MM.1S (cell line): ENCODE data around the gene SSC5D.

Experiments used
- CTCF ChIP-seq: fragments of 300-600 bp; sonication (generic); IDR thresholded peaks from 2 replicates; pipeline ENCODE4 v1.5.1; 2016; ENCODE audit warnings: antibody characterized with exemption, low read length, mixed read lengths
- EZH2 ChIP-seq: fragments of 300-600 bp; sonication (generic); optimal IDR thresholded peaks from 2 replicates; pipeline ENCODE3; 2017; ENCODE audit warnings: low read depth, mild to moderate bottlenecking, antibody characterized with exemption, low read length, mixed read lengths
- EZH2phosphoT487 ChIP-seq: fragments of 300-600 bp; sonication (generic); IDR thresholded peaks from 2 replicates; pipeline ENCODE4 v1.6.1; 2018; ENCODE audit warnings: antibody characterized with exemption, low read length

GRCh38 chr19:55527197-55528029, 39.2 kb downstream of the SSC5D start:
- TF ChIP-seq CTCF (no peak), EZH2 (no peak), EZH2phosphoT487 (no peak)
